Kidney (tissue), 14 donors: ENCODE measurements around the gene BLM. TPM values are rescaled to one million over a fixed set of nuclear protein-coding genes. Genes with fewer than 3 reads are reported as not detected.

Experiments used
- DNase-seq, 5 donors: peaks; one replicate each; pipeline ENCODE4 v3.0.0-alpha.2; 2013 to 2020
- FAIRE-seq: peaks from 2 replicates; lab custom pipeline; 2012; peaks lifted over from hg19 to GRCh38; lab: Jason Lieb, UNC
- H3K27ac ChIP-seq, 2 donors: one replicate each; pipeline ENCODE4 v1.7.0; 2013; ENCODE audit warnings: low read depth in 2 of 2, low read length in 2 of 2, inconsistent platforms in 1 of 2
- H3K27me3 ChIP-seq: one replicate; pipeline ENCODE4 v1.7.1; 2013; ENCODE audit warnings: low read length, inconsistent platforms; ENCODE audit not compliant: control insufficient read depth, insufficient read depth
- H3K36me3 ChIP-seq, 3 donors: one replicate each; pipeline versions ENCODE4 v1.7.0 to v1.7.1; 2013; ENCODE audit warnings: low read length in 3 of 3, control low read depth in 1 of 3, inconsistent platforms in 1 of 3; ENCODE audit not compliant: insufficient read depth in 3 of 3, control insufficient read depth in 2 of 3
- H3K4me1 ChIP-seq, 3 donors: one replicate each; pipeline versions ENCODE4 v1.7.0 to v1.7.1; 2013; ENCODE audit warnings: low read length in 3 of 3, inconsistent platforms in 1 of 3, low read depth in 1 of 3; ENCODE audit not compliant: control insufficient read depth in 2 of 3, insufficient read depth in 2 of 3
- H3K4me3 ChIP-seq, 3 donors: one replicate each; pipeline versions ENCODE4 v1.7.0 to v1.8.1; 2013; ENCODE audit warnings: low read length in 3 of 3, control low read depth in 1 of 3, inconsistent platforms in 1 of 3
- H3K9ac ChIP-seq, 3 donors: one replicate each; pipeline versions ENCODE4 v1.7.0 to v1.7.1; 2013; ENCODE audit warnings: low read length in 3 of 3, control low read depth in 1 of 3, inconsistent platforms in 1 of 3
- H3K9me3 ChIP-seq, 3 donors: one replicate each; pipeline versions ENCODE4 v1.7.0 to v1.7.1; 2013; ENCODE audit warnings: low read length in 3 of 3, control low read depth in 1 of 3, inconsistent platforms in 1 of 3; ENCODE audit not compliant: control insufficient read depth in 2 of 3, insufficient read depth in 1 of 3
- intact Hi-C: fragments of 100-400 bp; cut with DNase I; formaldehyde crosslinking; loops from one replicate; pipeline ENCODE4 v1.11.1; 2022
- polyA plus RNA-seq: library from polyadenylated mRNA; stranded (reverse); fragments of 350-450 nt; fragmentation: Illumina TruSeq; extraction: RNeasy Lipid Tissue Mini Kit (QIAGEN cat#74804); gene quantifications from one replicate; pipeline ENCODE4 v1.2.3, GENCODE V29; 2014; ENCODE audit warnings: low read depth, low replicate concordance; ENCODE audit not compliant: insufficient read depth
- total RNA-seq: library from RNA; stranded (reverse); fragmentation: NEBNext Ultra II Directional; extraction: Animal tissue kit (Norgen Biotek cat#: 25700); gene quantifications from one replicate; pipeline ENCODE4 v1.2.1, GENCODE V29; 2021
- TF ChIP-seq, protein P1 (sequence below): IDR thresholded peaks from 3 replicates; pipeline ENCODE4 v1.5.1; 2012; ENCODE audit warnings: mild to moderate bottlenecking, moderate library complexity, borderline replicate concordance; ENCODE audit not compliant: insufficient read depth; ENCODE audit errors: extremely low read depth
- donor health status: control.
- donor health status: control.
- donor health status: control.
- donor health status: control.
- donor health status: control.
- donor health status: DM: yes; HTN: yes; CAD: no.
- donor health status: Normal renal cell carcinoma (clear cell type).

The BLM gene
- total and polyA plus RNA-seq, 2 donors from 2014 or later, result 1.1 to 2.8 TPM

DNA sequence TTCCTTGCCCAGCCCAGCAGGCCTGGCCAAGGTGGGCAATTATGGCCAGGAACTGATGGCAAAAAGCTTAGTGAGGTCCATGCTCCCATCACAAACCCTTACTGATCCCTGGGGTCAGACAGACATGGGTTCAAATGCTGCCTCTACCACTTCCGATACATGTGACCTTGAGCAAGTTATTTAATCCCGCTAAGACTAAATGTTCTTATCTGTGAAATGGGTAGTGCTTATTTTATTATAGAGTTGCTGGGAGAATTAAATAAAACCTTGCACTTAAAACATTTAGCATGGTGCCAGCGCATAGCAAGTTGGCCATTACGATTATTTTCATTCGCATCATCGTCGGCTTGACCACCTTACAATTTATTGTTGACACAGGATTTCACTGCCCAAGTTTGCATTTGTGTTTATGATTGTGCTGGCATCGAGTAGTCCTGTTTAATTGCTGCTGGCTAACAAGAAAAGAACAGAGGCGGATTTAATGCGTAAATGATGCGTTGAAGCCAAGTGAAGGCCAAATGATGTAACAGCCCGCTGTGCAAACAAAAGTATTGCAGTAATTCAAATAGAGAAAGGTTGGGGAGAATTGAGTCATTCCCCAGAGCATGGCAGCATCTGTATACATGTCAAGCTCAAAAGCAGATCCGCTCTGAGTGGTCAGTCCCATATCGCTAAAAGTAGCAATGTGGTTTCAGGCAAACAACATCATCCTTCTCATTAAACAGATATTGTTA, 144.0 kb downstream of the BLM start:
- Histone ChIP-seq H3K36me3 (no peaks in the 10 kb centered on the region), H3K9ac (no peak overlapping the region), H3K27ac (no peak overlapping the region), H3K9me3 (no peaks in the 10 kb centered on the region), H3K27me3 (no peaks in the 10 kb centered on the region), H3K4me1 (no peaks in the 10 kb centered on the region), H3K4me3 (no peak overlapping the region)
- intact Hi-C loops, result no loop called here
- FAIRE-seq (no peak), DNase-seq (no peak)
- TF ChIP-seq, protein P1, sequence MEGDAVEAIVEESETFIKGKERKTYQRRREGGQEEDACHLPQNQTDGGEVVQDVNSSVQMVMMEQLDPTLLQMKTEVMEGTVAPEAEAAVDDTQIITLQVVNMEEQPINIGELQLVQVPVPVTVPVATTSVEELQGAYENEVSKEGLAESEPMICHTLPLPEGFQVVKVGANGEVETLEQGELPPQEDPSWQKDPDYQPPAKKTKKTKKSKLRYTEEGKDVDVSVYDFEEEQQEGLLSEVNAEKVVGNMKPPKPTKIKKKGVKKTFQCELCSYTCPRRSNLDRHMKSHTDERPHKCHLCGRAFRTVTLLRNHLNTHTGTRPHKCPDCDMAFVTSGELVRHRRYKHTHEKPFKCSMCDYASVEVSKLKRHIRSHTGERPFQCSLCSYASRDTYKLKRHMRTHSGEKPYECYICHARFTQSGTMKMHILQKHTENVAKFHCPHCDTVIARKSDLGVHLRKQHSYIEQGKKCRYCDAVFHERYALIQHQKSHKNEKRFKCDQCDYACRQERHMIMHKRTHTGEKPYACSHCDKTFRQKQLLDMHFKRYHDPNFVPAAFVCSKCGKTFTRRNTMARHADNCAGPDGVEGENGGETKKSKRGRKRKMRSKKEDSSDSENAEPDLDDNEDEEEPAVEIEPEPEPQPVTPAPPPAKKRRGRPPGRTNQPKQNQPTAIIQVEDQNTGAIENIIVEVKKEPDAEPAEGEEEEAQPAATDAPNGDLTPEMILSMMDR, result no peak

DNA sequence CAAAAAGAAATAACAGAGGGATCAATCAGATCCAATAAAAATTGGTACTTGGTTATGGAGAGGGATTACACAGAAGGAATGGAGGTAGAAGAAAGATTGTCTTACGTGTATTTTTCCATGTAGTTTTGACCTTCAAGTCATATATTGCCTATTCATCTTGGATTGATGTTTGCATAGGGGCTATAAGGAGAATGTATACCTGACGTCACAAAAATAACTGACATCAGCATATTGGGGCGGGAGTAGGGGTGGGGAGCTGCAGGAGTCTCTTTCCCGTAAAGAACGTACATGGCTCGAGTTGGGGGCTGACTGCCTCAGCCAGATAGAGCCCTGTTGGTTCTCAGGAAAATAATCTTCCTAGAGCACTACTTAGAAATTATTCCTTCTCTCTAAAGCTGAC, 145.3 kb downstream of the BLM start:
- Histone ChIP-seq H3K9ac (no peak overlapping the region), H3K36me3 (no peaks in the 10 kb centered on the region), H3K4me3 (no peak overlapping the region), H3K27me3 (no peaks in the 10 kb centered on the region), H3K27ac (no peak overlapping the region), H3K4me1 (no peaks in the 10 kb centered on the region), H3K9me3 (no peaks in the 10 kb centered on the region)
- intact Hi-C loops, result no loop called here
- DNase-seq, result no peak
- TF ChIP-seq, protein P1, result no peak
- no peak for FAIRE-seq

DNA sequence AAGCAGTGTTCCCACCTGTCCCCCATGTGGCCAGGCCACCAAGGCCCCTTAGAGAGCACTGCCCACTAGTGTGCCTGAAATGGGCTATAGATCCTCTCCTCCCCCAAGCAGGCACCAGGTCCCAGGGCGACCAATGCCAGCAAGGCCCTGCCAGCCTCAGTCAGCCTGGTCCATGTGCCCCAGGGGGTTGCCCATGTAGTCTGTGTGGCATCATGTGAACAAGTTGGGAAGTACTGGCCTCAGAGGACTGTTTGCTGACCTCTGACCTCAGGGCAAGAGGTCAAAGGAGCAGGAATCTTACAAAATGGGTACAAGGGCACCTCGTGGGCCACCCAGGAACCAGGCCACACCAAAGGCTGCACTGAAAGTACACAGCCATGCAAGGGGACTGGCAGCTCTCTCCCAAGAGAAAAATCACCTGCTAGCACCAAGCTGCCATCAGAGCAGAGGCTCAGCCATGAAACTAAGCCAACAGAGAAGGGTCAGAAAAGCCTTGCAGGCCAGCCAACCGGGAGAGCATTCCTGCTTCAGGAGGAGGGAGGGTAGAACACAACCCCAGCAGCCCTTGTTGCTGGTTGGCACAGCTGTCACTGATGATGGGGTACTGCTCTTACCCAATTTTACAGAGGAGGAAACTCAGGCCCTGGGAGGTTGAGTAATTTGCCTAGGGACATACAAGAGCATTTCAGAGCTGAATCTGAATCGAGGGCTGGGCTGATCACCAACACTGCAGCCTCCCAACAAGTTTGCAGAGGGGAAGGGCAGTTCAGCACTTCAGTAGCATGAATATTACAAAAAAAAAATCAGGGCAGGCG, 146.0 kb downstream of the BLM start:
- Histone ChIP-seq H3K4me1 (no peaks in the 10 kb centered on the region), H3K27me3 (no peaks in the 10 kb centered on the region), H3K9ac (no peak overlapping the region), H3K9me3 (no peaks in the 10 kb centered on the region), H3K36me3 (no peaks in the 10 kb centered on the region), H3K27ac (no peak overlapping the region), H3K4me3 (no peak overlapping the region)
- DNase-seq, result no peak
- TF ChIP-seq, protein P1, result no peak
- FAIRE-seq, result no peak
- intact Hi-C loops, result no loop called here
